Activated CD4-positive, alpha-beta T cell treated with anti-CD3 and anti-CD28 coated beads for 48 hours (primary cell): ENCODE measurements around the gene DCANP1.

Experiments used
- DNase-seq: peaks from one replicate; pipeline ENCODE4 v3.0.0-alpha.2; 2020

DCANP1 gene

DNA sequence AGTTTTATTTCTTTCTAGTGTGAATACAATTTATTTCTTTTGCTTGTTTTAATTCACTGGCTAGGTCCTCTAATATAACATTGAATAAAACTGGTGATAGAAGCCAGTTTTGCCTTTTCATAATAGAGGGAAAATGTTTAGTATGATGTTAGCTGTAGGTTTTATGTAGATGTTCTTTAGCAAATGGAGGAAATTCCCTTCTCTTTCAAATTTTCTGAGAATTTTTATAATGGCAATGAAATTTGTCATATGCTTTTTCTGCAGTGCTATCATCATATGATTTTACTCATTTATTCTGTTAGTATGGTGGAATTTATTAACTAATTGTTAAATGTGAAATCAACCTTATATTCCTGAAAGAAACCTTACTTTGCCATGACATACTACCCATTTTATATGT is 30.1 kb downstream of the DCANP1 start:
- DNase-seq: no peak

- DNase-seq: no peak
Measured at GRCh38 chr5:135405082-135405481, 42.1 kb downstream of the DCANP1 start.

DNA sequence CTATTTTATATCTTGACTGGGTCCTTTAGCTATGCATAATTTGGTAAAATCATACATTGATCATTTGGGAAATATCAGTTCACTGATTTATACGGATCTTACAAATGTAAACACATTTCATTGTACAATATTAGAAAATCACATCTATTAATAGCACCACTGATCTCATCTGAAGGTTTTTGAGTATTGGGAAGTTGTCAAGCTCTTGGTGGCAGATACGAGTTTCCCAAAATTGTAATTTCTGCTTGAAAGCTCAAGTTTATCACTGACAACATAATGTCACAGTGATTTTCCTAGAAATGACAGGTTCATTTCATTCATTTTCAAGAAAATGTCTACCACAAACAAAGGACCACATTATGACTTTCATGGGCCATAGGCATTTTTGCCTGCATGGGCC is 45.1 kb downstream of the DCANP1 start:
- no peak for DNase-seq

- no peak for DNase-seq
Measured at GRCh38 chr5:135400866-135401265, 46.3 kb downstream of the DCANP1 start.

DNA sequence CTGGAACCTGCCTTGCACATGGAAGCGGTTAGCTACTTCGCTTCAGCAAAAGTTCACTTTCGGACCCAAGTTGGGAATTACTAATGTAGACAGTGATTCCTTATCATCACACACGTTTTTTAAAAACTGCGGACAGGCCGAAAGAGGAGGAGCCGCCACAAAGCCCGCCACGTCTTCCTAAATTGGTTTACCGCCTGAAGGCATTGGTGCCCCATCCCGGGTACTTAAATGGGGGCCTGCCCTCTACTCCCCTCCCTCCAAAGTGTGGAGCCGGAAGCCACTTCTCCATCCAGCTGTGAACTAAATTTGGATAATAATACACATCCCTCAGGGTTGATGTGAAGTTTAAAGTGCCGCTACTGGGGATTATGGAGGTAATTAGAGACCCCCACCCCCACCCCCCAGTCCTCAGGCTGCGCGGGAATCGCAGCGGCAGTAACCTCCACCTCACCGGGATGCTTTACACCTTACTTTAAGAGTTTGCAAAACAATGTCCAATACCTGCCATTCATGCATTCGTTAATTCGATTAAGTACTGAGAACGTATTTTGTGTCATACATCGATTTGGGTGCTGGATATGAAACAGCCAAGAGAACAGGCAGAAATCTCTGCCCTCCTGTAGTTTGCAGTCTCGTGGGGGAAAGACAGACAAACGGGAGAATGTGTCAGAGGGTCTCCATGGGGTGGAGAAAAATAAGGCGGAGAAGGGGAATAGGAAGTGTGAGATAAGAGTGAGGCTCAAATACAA is 47.2 kb downstream of the DCANP1 start:
- no peak for DNase-seq

DNA sequence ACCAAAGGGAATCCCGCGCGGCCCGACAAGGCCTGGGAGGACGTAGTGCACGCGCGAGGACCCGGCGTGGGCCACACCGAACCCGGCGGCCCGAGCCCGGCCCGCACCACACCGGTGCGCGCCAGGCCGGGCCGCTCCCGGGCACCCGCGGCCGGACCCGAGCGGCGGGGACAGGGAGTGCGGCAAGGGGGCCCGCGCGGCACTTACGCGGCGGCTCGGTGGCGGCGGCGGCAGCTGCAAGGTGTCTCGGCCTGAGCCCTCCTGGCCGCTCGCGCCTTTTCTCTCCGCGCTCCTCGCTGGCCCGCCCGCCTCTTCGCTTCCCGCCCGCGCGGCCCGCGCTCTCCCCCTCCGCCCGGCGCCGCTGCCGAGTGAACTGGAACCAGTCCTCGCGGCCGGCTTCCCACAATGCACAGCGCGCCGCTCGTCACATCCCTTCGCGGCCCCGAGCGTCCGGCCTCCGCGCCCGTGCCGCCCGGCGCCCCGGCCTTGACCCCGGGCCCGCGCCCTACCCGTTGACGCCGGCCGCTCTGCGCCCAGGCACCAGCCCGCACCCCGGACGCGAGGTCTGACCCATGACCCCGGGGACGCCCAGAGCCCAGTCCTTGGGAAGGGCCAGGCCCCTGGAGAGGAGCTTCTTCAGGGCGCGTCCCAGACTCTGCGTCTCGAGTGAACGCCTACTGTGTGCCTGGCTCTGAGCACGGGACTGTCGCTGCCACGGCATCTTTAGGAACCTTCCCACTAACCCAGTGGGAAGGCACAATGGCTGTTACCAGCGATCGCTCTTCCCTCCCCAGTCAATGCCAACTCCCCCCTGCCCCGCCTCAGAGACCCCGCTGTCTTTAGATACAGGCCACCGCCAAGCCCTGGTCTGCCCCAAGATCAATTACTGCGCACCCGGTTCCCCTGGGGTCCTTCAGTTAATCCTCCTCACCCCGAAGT is 48.0 kb downstream of the DCANP1 start, which contains the start of gene MACROH2A1:
Gene MACROH2A1, minus strand, starts transcription at position 377 of the 939 bp plus-strand sequence. CDS start 10,138 bp downstream, outside the sequence.
- peak; percentile 88 for DNase-seq

DNA sequence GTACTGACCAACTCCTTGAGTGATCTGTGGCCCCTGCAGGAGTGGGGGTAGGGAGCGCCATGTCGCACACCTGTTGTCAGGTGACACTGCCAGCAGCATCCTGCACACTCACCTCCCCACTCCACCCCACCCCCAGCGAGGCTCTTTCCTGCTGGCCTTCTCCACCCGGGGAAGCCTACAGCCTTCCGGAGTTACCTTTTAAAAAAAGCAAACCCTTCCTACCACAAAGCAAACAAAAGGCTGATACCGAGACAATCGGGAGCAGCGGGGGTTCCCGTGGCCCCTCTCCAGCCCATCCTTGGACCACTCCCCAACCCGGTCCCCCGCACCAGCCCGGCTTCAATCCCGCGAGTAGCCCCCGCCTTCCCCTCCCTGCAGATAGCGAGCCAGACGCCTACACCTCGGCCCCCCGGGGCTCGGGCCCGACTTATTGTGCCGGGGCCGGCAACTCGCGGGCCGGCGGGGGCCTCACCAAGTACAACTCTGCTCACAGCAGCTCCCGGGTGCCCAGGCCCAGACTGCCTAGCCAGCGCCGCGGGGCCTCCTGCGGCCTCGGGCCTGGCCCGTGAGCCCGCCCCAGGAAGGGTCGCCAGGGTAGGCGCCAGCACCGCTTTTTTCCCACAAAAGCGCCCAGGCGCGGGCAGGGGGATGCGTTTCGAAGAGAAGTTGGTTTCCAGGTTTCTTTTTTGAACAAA is 48.8 kb downstream of the DCANP1 start:
- DNase-seq: peak; percentile 70

- DNase-seq: no peak
Measured at GRCh38 chr5:135397084-135397483, 50.1 kb downstream of the DCANP1 start.

- DNase-seq: no peak
Measured at GRCh38 chr5:135396459-135397055, 50.6 kb downstream of the DCANP1 start.

DNA sequence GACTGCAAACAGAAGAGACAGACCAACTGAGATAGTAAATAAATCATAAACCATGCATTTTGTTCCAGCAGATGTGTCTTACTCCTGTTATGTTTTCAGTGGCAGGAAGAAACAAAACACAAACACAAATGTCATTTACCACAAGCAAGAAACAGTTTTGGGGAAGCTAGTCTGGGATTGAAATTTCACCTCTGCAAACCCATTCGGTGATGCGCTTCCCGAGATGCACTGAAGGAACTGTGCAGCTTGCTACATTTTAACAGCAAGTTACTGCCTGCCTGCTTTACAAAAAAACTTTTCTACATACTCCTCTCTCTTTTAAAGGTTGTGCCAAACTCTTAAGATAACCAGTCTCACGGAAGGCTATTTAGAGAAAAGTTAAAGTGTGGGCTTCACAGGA is 51.3 kb downstream of the DCANP1 start:
- DNase-seq: no peak

DNA sequence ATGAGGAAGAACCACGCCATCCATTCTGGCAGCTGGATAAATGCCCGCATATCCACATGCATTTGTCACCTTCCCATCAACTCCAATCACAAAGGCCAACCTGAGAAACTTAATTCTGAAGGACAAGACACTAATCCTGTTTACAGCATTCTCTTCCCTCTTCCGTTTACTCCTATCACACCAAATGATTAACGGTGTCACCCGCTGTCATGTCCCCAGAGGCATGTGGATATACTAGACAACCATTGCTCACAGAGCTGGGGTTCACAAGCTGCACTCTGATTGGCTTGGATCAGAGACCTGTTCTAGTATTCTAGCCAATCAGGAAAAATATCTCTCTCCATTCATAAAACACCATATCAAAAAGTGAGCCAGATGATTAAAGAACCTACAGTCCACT is 51.7 kb downstream of the DCANP1 start:
- no peak for DNase-seq
